GM12891 (cell line): ENCODE measurements around the gene CDH18.

Experiments
- POLR2A ChIP-seq: IDR thresholded peaks from 2 replicates; pipeline ENCODE4 v1.6.1; 2011; ENCODE audit warnings: low read depth, low read length, control low read depth
- TAF1 ChIP-seq: IDR thresholded peaks from 2 replicates; pipeline ENCODE4 v1.6.1; 2011; ENCODE audit warnings: low read depth, low read length, control low read depth

DNA sequence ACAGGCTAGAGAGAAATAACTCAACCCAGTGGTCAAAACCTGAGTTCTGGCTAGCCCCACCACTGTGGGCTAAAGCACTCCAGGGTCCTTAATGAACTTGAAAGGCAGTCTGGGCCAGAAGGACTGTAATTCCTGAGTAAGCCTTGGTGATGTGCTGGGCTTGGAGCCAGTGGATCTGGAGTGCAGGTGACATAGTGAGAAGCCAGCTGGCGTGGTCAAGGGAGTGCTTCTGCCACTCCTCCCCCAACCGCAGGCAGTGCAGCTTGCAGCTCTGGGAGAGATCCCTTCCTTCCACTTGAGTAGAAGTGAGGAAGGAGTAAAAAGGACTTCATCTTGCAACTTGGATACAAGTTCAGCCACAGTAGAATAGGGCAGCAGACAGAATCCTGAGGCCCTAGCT, 424.0 kb downstream of the CDH18 start:
- no peak for TF ChIP-seq TAF1
- TF ChIP-seq POLR2A: no peak
